Parathyroid adenoma (tissue), 2 donors: ENCODE results near the gene ANO6.

Source experiments
- H2AFZ ChIP-seq: fragments of 300-600 bp; sonication (generic); one replicate; pipeline ENCODE4 v1.7.0; 2017; ENCODE audit warnings: antibody characterized with exemption, mild to moderate bottlenecking
- H3K27ac ChIP-seq: fragments of 300-600 bp; sonication (generic); one replicate; pipeline ENCODE4 v1.7.0; 2017
- H3K27me3 ChIP-seq: fragments of 300-600 bp; sonication (generic); one replicate; pipeline ENCODE4 v1.7.0; 2017; ENCODE audit warnings: low read length; ENCODE audit not compliant: control insufficient read depth, insufficient read depth
- H3K36me3 ChIP-seq: fragments of 300-600 bp; sonication (generic); one replicate; pipeline ENCODE4 v1.7.0; 2017; ENCODE audit warnings: low read length; ENCODE audit not compliant: control insufficient read depth, insufficient read depth
- H3K4me1 ChIP-seq: fragments of 300-600 bp; sonication (generic); one replicate; pipeline ENCODE4 v1.7.0; 2017; ENCODE audit warnings: control low read depth
- H3K4me2 ChIP-seq: fragments of 300-600 bp; sonication (generic); one replicate; pipeline ENCODE4 v1.7.0; 2017; ENCODE audit warnings: low read length
- H3K4me3 ChIP-seq: fragments of 300-600 bp; sonication (generic); one replicate; pipeline ENCODE4 v1.7.0; 2017; ENCODE audit warnings: low read depth, low read length
- H3K79me2 ChIP-seq: fragments of 300-600 bp; sonication (generic); one replicate; pipeline ENCODE4 v1.7.0; 2017; ENCODE audit warnings: control low read depth
- H3K9ac ChIP-seq: fragments of 300-600 bp; sonication (generic); one replicate; pipeline ENCODE4 v1.7.0; 2017; ENCODE audit warnings: mild to moderate bottlenecking
- H3K9me3 ChIP-seq: fragments of 300-600 bp; sonication (generic); one replicate; pipeline ENCODE4 v1.7.0; 2017; ENCODE audit warnings: low read length; ENCODE audit not compliant: control insufficient read depth
- CTCF ChIP-seq: fragments of 300-600 bp; sonication (generic); IDR thresholded peaks from one replicate; pipeline ENCODE4 v1.7.0; 2017; ENCODE audit warnings: antibody characterized with exemption, mild to moderate bottlenecking
- donor health status: primary hyperparathyroidism.

Gene ANO6

GRCh38 chr12:45285717-45286116, 69.8 kb downstream of the ANO6 start:
- Histone ChIP-seq H3K4me3 (no peak overlapping the region), H2AFZ (no peak overlapping the region), H3K9ac (no peak overlapping the region), H3K4me1 (peaks cover 14% of the 10 kb centered on the region), H3K27me3 (no peaks in the 10 kb centered on the region), H3K27ac (no peak overlapping the region), H3K79me2 (peaks cover 36% of the 10 kb centered on the region), H3K36me3 (no peaks in the 10 kb centered on the region), H3K4me2 (no peak overlapping the region), H3K9me3 (no peaks in the 10 kb centered on the region)
- TF ChIP-seq CTCF, result no peak

- H3K36me3 ChIP-seq, result no peaks in the 10 kb centered on the region
- H3K27ac ChIP-seq, result no peak overlapping the region
- H3K4me2 ChIP-seq, result no peak overlapping the region
- H3K27me3 ChIP-seq, result no peaks in the 10 kb centered on the region
- H2AFZ ChIP-seq, result no peak overlapping the region
- no peak for TF ChIP-seq CTCF
- H3K9me3 ChIP-seq, result no peaks in the 10 kb centered on the region
- no peak overlapping the region for H3K9ac ChIP-seq
- H3K4me3 ChIP-seq, result no peak overlapping the region
- peaks cover 34% of the 10 kb centered on the region for H3K79me2 ChIP-seq
- peaks cover 16% of the 10 kb centered on the region for H3K4me1 ChIP-seq
These were observed 70.7 kb downstream of the ANO6 start for GRCh38 chr12:45286621-45287020.

GRCh38 chr12:45289245-45290215, 73.6 kb downstream of the ANO6 start:
- H3K27me3 ChIP-seq, result no peaks in the 10 kb centered on the region

GRCh38 chr12:45290216-45290605, 74.3 kb downstream of the ANO6 start:
- Histone ChIP-seq H3K9me3 (no peaks in the 10 kb centered on the region), H3K4me2 (no peak overlapping the region), H3K4me1 (peaks cover 21% of the 10 kb centered on the region), H3K36me3 (no peaks in the 10 kb centered on the region), H3K79me2 (peaks cover 19% of the 10 kb centered on the region), H3K27ac (peak overlapping the region; percentile 51), H2AFZ (no peak overlapping the region), H3K27me3 (no peaks in the 10 kb centered on the region), H3K9ac (no peak overlapping the region), H3K4me3 (no peak overlapping the region)
- TF ChIP-seq CTCF, result no peak

More at GRCh38 chr12:45289245-45290215, 73.6 kb downstream of the ANO6 start:
- no peak for TF ChIP-seq CTCF
- Histone ChIP-seq H3K27ac (peak overlapping the region; percentile 51), H2AFZ (no peak overlapping the region), H3K79me2 (peaks cover 23% of the 10 kb centered on the region), H3K4me2 (no peak overlapping the region), H3K36me3 (no peaks in the 10 kb centered on the region), H3K9ac (no peak overlapping the region), H3K4me3 (no peak overlapping the region), H3K4me1 (peaks cover 21% of the 10 kb centered on the region), H3K9me3 (no peaks in the 10 kb centered on the region)
